ENCODE measurements around the gene TMEM138. TPM values are rescaled to one million over a fixed set of nuclear protein-coding genes. Genes with fewer than 3 reads are reported as not detected.

Gene TMEM138
- total RNA-seq, 1 donor from 2014 or later: 20.9 TPM

GRCh38 chr11:61404103-61404502 is 41.9 kb downstream of the TMEM138 start:
- no peak overlapping the region for H3K27ac ChIP-seq (replicated peaks)

GRCh38 chr11:61404641-61405040 is 42.5 kb downstream of the TMEM138 start:
- Histone ChIP-seq H3K27ac (replicated peaks) (no peak overlapping the region), H3K9me3 (replicated peaks) (no peaks in the 10 kb centered on the region), H3K4me3 (no peak overlapping the region), H3K4me1 (no peaks in the 10 kb centered on the region), H3K36me3 (peaks cover 73% of the 10 kb centered on the region), H3K27me3 (ENCODE audit: low read depth) (no peaks in the 10 kb centered on the region)
- TF ChIP-seq CTCF (IDR thresholded peaks at IDR 0.05; ENCODE audit: borderline replicate concordance): no peak
- no peak for DNase-seq
- intact Hi-C loops (cut with micrococcal nuclease): no loop called here

More at GRCh38 chr11:61404103-61404502, 41.9 kb downstream of the TMEM138 start:
- Histone ChIP-seq H3K9me3 (replicated peaks) (no peaks in the 10 kb centered on the region), H3K36me3 (peaks cover 68% of the 10 kb centered on the region), H3K27me3 (ENCODE audit: low read depth) (no peaks in the 10 kb centered on the region), H3K4me1 (no peaks in the 10 kb centered on the region), H3K4me3 (no peak overlapping the region)
- intact Hi-C loops (cut with micrococcal nuclease): no loop called here
- DNase-seq: no peak
- no peak for TF ChIP-seq CTCF (IDR thresholded peaks at IDR 0.05; ENCODE audit: borderline replicate concordance)

- no peaks in the 10 kb centered on the region for H3K9me3 ChIP-seq (replicated peaks)
- no peak for TF ChIP-seq CTCF (IDR thresholded peaks at IDR 0.05; ENCODE audit: borderline replicate concordance)
- H3K27me3 ChIP-seq (ENCODE audit: low read depth): no peaks in the 10 kb centered on the region
- H3K36me3 ChIP-seq: peaks cover 88% of the 10 kb centered on the region
- intact Hi-C loops (cut with micrococcal nuclease): no loop called here
- no peak overlapping the region for H3K4me3 ChIP-seq
- no peak overlapping the region for H3K27ac ChIP-seq (replicated peaks)
- no peaks in the 10 kb centered on the region for H3K4me1 ChIP-seq
- no peak for DNase-seq
Observed at GRCh38 chr11:61406067-61406466, 43.9 kb downstream of the TMEM138 start.

GRCh38 chr11:61406991-61407728 is 45.0 kb downstream of the TMEM138 start:
- Histone ChIP-seq H3K4me3 (no peak overlapping the region), H3K9me3 (replicated peaks) (no peaks in the 10 kb centered on the region), H3K27ac (replicated peaks) (no peak overlapping the region), H3K27me3 (ENCODE audit: low read depth) (no peaks in the 10 kb centered on the region), H3K36me3 (peaks cover 99% of the 10 kb centered on the region), H3K4me1 (no peaks in the 10 kb centered on the region)
- DNase-seq: no peak
- no peak for TF ChIP-seq CTCF (IDR thresholded peaks at IDR 0.05; ENCODE audit: borderline replicate concordance)
- intact Hi-C loops (cut with micrococcal nuclease): no loop called here

- Histone ChIP-seq H3K36me3 (peaks cover 100% of the 10 kb centered on the region), H3K27ac (replicated peaks) (no peak overlapping the region), H3K9me3 (replicated peaks) (no peaks in the 10 kb centered on the region), H3K4me1 (no peaks in the 10 kb centered on the region), H3K27me3 (ENCODE audit: low read depth) (no peaks in the 10 kb centered on the region), H3K4me3 (no peak overlapping the region)
- no peak for TF ChIP-seq CTCF (IDR thresholded peaks at IDR 0.05; ENCODE audit: borderline replicate concordance)
- DNase-seq: no peak
- intact Hi-C loops (cut with micrococcal nuclease): no loop called here
Observed at GRCh38 chr11:61411589-61411988, 49.4 kb downstream of the TMEM138 start.

Measured in left ventricle myocardium inferior (tissue), 1 donor.